Caki2 (cell line): ENCODE results near the gene SCGB1A1. TPM values are rescaled to one million over a fixed set of nuclear protein-coding genes. Genes with fewer than 3 reads are reported as not detected.
A peak's percentile ranks its signal among the peaks of the same experiment; 100 is the strongest.

Experiments used
- DNase-seq: peaks from one replicate; pipeline ENCODE4 v3.0.0-alpha.2; 2015; ENCODE audit warnings: low read depth
- in situ Hi-C: cut with HindIII; loops from 2 replicates; pipeline ENCODE4 v1.10.0; 2016; ENCODE audit warnings: low sequenced_read_pairs, low pct_unique_long_range_greater_than_20kb, mixed read lengths
- total RNA-seq: library from RNA; depleted of rRNA; stranded (reverse); fragments of >200 nt; shearing (Covaris generic); gene quantifications from 2 replicates; pipeline ENCODE4 v1.2.3, GENCODE V29; 2014; ENCODE audit warnings: low replicate concordance; rRNA removed

The SCGB1A1 gene
- total RNA-seq, 1 experiment from 2014 or later = not detected

DNA sequence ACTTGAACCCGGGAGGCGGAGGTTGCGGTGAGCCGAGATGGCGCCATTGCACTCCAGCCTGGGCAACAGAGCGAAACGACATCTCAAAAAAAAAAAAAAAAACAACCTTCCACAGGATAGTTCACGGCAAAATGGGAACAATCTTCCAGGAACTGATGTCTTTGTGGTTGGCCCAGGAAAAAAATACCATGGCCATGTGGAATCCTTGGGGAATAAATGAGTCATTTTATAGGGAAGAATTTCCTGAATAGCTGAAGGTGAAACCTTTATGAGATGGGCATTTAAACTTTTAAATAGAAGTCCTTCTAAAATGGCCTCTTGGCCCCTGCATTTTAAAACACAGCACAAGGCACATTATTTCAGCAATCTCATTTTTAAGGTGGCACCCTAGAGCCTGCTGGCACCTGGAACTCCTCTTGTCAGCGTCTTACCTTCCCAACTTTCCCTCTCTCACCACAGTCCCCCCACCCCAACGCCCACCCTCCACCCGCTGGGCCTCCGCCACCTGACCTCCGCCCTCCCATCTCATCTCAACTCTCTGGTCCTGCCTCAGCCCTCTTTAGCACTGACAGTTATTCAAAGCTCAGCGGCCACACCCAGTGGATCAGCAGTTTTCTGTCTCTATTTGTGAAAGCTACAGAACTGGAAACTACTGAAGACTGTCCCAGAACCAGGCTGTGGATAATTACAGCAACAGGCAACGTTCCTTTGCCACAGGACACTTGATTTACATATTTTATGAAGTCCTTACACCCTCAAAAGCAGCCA, 43.1 kb downstream of the SCGB1A1 start:
- DNase-seq = peak; percentile 38
- in situ Hi-C loops = no loop called here

DNA sequence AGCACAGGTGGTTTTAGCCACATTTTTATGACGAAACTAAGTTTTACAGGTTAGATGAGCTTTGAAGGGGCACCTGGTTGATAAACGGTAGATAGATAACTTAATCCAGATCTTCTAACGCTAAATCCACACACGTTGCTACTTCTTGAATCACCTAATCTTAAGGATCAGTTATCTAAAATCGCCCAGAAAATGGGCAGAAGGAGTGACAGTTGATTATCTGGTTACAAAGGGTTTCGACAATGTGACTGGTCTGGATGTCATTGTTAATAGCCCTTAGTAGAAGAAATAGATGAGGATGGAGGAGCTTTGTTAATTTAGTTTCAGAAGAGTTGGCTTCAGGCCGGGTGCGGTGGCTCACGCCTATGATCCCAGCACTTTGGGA, 43.7 kb downstream of the SCGB1A1 start:
- DNase-seq = no peak
- in situ Hi-C loops = no loop called here

GRCh38 chr11:62463121-62463542, 44.3 kb downstream of the SCGB1A1 start:
- DNase-seq = no peak
- in situ Hi-C loops = no loop called here

DNA sequence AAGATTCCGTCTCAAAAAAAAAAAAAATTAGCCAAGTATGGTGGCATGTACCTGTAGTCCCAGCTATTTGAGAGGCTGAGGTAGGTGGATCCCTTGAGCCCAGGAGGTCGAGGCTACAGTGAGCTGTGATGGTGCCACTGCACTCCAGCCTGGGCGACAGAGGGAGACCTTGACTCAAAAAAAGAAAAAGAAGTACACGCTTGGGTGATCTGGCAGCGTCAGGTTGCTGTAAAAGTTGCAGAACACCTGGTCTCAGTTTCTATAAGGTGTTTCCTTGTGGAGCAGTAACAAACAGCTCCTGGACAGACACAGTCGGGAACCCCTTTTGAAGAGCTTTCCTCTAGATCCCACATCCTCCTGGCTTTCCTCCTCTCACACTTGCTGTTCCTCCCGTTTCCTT, 45.8 kb downstream of the SCGB1A1 start:
- in situ Hi-C loops = no loop called here

DNA sequence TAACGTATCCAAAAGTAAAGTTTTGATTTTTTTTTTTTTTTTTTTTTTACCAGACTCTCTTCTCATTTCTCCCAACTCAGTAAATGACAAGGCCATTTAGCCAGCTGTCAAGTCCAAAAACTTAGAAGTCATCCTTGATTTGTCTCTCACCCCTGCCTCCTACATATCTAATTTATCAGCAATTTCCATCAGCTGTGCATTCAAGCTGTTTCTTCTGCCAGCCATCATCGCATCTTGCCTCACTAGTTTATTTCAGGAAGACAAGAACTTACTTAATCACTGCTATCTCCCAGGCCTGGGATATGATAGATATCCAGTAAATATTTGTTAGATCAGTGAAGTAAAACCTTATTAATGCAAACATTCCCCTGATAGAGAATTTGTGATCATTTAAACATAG, 47.6 kb downstream of the SCGB1A1 start:
- in situ Hi-C loops = no loop called here
- DNase-seq = no peak

More for the DNA sequence above, 45.8 kb downstream of the SCGB1A1 start:
- DNase-seq = no peak

- no peak for DNase-seq
- in situ Hi-C loops = no loop called here
These were observed 49.7 kb downstream of the SCGB1A1 start for GRCh38 chr11:62468577-62468976.

GRCh38 chr11:62471603-62472002, 52.8 kb downstream of the SCGB1A1 start:
- in situ Hi-C loops = no loop called here
- no peak for DNase-seq

DNA sequence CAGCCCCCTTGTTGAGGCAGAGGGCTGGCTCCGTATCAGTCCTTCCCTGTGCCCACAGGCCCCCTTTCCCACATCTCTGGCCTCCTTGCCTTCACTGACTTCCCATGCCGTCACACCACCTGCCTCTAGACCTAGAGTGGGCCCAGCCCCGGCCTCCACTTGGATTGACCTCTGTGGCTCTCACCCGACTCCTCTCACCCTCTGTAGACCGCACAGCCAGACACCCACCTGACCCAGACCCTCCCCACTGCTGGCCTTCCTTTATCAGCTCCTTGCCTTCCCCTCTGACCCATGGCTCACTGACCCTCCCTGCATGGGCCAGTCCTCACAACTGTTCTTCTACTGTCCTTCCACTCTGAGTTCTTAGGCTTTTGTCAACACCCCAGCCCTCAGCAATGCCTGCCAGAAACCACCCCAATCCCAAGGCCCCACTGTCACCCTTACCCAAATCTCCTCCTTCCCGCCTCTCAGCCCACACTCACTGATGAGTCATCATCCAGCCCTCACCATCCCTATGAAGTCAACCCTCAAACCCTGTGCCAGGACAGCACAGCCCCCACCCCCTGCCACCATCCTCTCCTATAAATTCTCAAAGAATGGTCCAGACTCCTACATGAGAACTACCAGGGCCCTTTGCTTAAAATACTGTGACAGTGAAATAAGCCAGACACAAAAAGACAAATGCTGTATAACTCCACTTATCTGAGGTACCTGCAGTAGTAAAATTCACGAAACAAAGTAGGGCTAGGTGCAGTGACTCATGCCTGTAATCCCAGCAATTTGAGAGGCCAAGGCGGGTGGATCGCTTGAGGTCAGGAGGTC, 53.4 kb downstream of the SCGB1A1 start:
- in situ Hi-C loops = no loop called here
- peak; percentile 35 for DNase-seq

Other genes with a start within 250 kb of the SCGB1A1 start
- gene SCGB1D1, start 228.8 kb upstream of the SCGB1A1 start, total RNA-seq = not detected in 2 replicates
- 3.5 TPM in 1 of 2 replicates, not detected in the other for gene SCGB2A1, start 210.4 kb upstream of the SCGB1A1 start, total RNA-seq
- gene SCGB1D2, start 176.8 kb upstream of the SCGB1A1 start, total RNA-seq = not detected in 2 replicates
- gene SCGB2A2, start 148.9 kb upstream of the SCGB1A1 start, total RNA-seq = not detected in 2 replicates
- gene SCGB1D4, start 120.0 kb upstream of the SCGB1A1 start, total RNA-seq = not detected in 2 replicates
- 20.3 and 27.7 TPM in 2 replicates for gene ASRGL1, start 81.6 kb upstream of the SCGB1A1 start, total RNA-seq
- 141 and 188 TPM in 2 replicates for gene AHNAK, start 127.8 kb downstream of the SCGB1A1 start, total RNA-seq
- gene EEF1G, start 154.9 kb downstream of the SCGB1A1 start, total RNA-seq = 2,603 and 2,794 TPM in 2 replicates
- 11.7 and 14.2 TPM in 2 replicates for gene TUT1, start 172.5 kb downstream of the SCGB1A1 start, total RNA-seq
- gene MTA2, start 182.8 kb downstream of the SCGB1A1 start, total RNA-seq = 87.5 and 107 TPM in 2 replicates
- 16.1 and 19.3 TPM in 2 replicates for gene EML3, start 193.7 kb downstream of the SCGB1A1 start, total RNA-seq
- 4.5 and 7.4 TPM in 2 replicates for gene ROM1, start 194.2 kb downstream of the SCGB1A1 start, total RNA-seq
- gene B3GAT3, start 203.0 kb downstream of the SCGB1A1 start, total RNA-seq = 34.9 and 52.3 TPM in 2 replicates
- gene GANAB, start 227.6 kb downstream of the SCGB1A1 start, total RNA-seq = 434 and 492 TPM in 2 replicates
- 7.6 and 14.5 TPM in 2 replicates for gene INTS5, start 234.3 kb downstream of the SCGB1A1 start, total RNA-seq
- 48.1 and 59.2 TPM in 2 replicates for gene C11orf98, start 246.2 kb downstream of the SCGB1A1 start, total RNA-seq
- 0.09 and 6.4 TPM in 2 replicates for gene CSKMT, start 246.3 kb downstream of the SCGB1A1 start, total RNA-seq